GM12878 (cell line): ENCODE results near the gene MATN1. TPM values are rescaled to one million over a fixed set of nuclear protein-coding genes. Genes with fewer than 3 reads are reported as not detected.

Experiments used
- ATAC-seq: fragments of 200-7000 bp; cut with Tn5 transposase; 3 replicates; pipeline ENCODE4 v1.9.1; 2020; ENCODE audit warnings: mild to moderate bottlenecking, moderate library complexity
- Bru-seq: library from RNA; stranded (reverse); fragments of 400-500 nt; gene quantifications from one replicate; lab custom pipeline; 2021; lab: Mats Ljungman, UMichigan
- BruChase-seq, 2 experiments: library from RNA; stranded (reverse); fragments of 400-500 nt; gene quantifications; one replicate each; lab custom pipeline; 2021; lab: Mats Ljungman, UMichigan
- BruUV-seq: library from RNA; stranded (reverse); fragments of 400-500 nt; replicated peaks from 2 replicates; lab custom pipeline; 2021; lab: Mats Ljungman, UMichigan
- CTCF ChIA-PET: fragments of 300-600 bp; sonication (Branson Sonifier 250); formaldehyde crosslinking; extraction: SDS; loops from one replicate; lab custom pipeline; 2021; ENCODE audit warnings: inconsistent platforms; lab: Yijun Ruan, JAX
- POLR2A ChIA-PET: fragments of 350-600 bp; formaldehyde crosslinking; extraction: SDS; loops from one replicate; lab custom pipeline; 2021; ENCODE audit warnings: inconsistent platforms; lab: Charles Lee
- RAD21 ChIA-PET: fragments of 300-600 bp; sonication (Branson Sonifier 250); formaldehyde crosslinking; loops from one replicate; lab custom pipeline; 2023; ENCODE audit warnings: antibody characterized with exemption; ENCODE audit not compliant: unreplicated experiment; lab: Charles Lee
- SMC1A ChIA-PET: fragments of 300-600 bp; sonication (Branson Sonifier 250); formaldehyde crosslinking; loops from one replicate; lab custom pipeline; 2023; ENCODE audit not compliant: unreplicated experiment, uncharacterized antibody; lab: Charles Lee
- DNase-seq: peaks from one replicate; pipeline ENCODE4 v3.0.0-alpha.2; 2011; ENCODE audit warnings: low read depth, low spot score
- FAIRE-seq: peaks from 3 replicates; lab custom pipeline; 2011; peaks lifted over from hg19 to GRCh38; lab: Jason Lieb, UNC
- H2AFZ ChIP-seq: 2 replicates; pipeline ENCODE4 v1.6.0; 2011; ENCODE audit warnings: low read depth, low read length, control low read depth; ENCODE audit not compliant: control insufficient read depth
- H3K27ac ChIP-seq: 2 replicates; pipeline ENCODE4 v1.5.1; 2011; ENCODE audit warnings: control low read depth; ENCODE audit not compliant: control insufficient read depth, insufficient read depth
- H3K27me3 ChIP-seq, 2 experiments: replicated peaks in 1 of 2; 2 replicates each; pipeline versions ENCODE4 v1.6.0 to v1.6.1; 2011; ENCODE audit warnings: low read length in 1 of 2; ENCODE audit not compliant: control insufficient read depth in 2 of 2, insufficient read depth in 2 of 2
- H3K36me3 ChIP-seq, 2 experiments: 2 replicates each; pipeline ENCODE4 v1.5.1; 2011; ENCODE audit warnings: low read length in 1 of 2; ENCODE audit not compliant: control insufficient read depth in 2 of 2, insufficient read depth in 2 of 2
- H3K4me1 ChIP-seq: 2 replicates; pipeline ENCODE4 v1.6.1; 2011; ENCODE audit warnings: mild to moderate bottlenecking, low read length, moderate library complexity, mixed read lengths; ENCODE audit not compliant: control insufficient read depth, insufficient read depth
- H3K4me2 ChIP-seq: 2 replicates; pipeline ENCODE4 v1.6.0; 2011; ENCODE audit warnings: control low read depth; ENCODE audit not compliant: control insufficient read depth, insufficient read depth
- H3K4me3 ChIP-seq: fragments of 200-600 bp; sonication (generic); 2 replicates; pipeline ENCODE4 v1.5.1; 2016
- H3K79me2 ChIP-seq: 2 replicates; pipeline ENCODE4 v1.6.0; 2011; ENCODE audit warnings: low read length; ENCODE audit not compliant: control insufficient read depth, insufficient read depth
- H3K9ac ChIP-seq: 2 replicates; pipeline ENCODE4 v1.8.0; 2011; ENCODE audit warnings: low read length, control low read depth, mixed read lengths; ENCODE audit not compliant: control insufficient read depth, insufficient read depth
- H3K9me3 ChIP-seq: replicated peaks from 3 replicates; pipeline ENCODE4 v1.5.1; 2011; ENCODE audit warnings: mild to moderate bottlenecking, low read length; ENCODE audit not compliant: control insufficient read depth, insufficient read depth
- H4K20me1 ChIP-seq: 2 replicates; pipeline ENCODE4 v1.6.0; 2011; ENCODE audit not compliant: control insufficient read depth, insufficient read depth
- ASH2L ChIP-seq: fragments of 300-600, 200-600 bp; sonication (generic); IDR thresholded peaks from 2 replicates; pipeline ENCODE4 v1.6.1; 2017; ENCODE audit warnings: low read depth, mild to moderate bottlenecking, borderline replicate concordance
- BMI1 ChIP-seq: fragments of 450-650 bp; IDR thresholded peaks from 2 replicates; pipeline ENCODE4 v1.6.1; 2016; ENCODE audit warnings: mild to moderate bottlenecking, moderate library complexity, borderline replicate concordance
- MYB ChIP-seq: fragments of 150-350 bp; IDR thresholded peaks from 2 replicates; pipeline ENCODE4 v1.6.1; 2014; ENCODE audit warnings: mild to moderate bottlenecking, low read depth, low read length, borderline replicate concordance
- NKRF ChIP-seq: fragments of 450-650 bp; conservative IDR thresholded peaks from 2 replicates; pipeline ENCODE4 v1.6.1; 2017; ENCODE audit warnings: mild to moderate bottlenecking, moderate library complexity
- NR2C2 ChIP-seq: IDR thresholded peaks from 2 replicates; pipeline ENCODE4 v1.6.1; 2011; ENCODE audit warnings: borderline replicate concordance, low read depth; ENCODE audit not compliant: control insufficient read depth, insufficient read length
- PRDM15 ChIP-seq: fragments of 450-650 bp; formaldehyde crosslinking; IDR thresholded peaks from 2 replicates; pipeline ENCODE4 v1.4.0; 2020; ENCODE audit warnings: mild to moderate bottlenecking, moderate library complexity
- RELB ChIP-seq: fragments of 450-650 bp; IDR thresholded peaks from 2 replicates; pipeline ENCODE4 v1.6.1; 2017; ENCODE audit warnings: low read depth, mild to moderate bottlenecking, moderate library complexity
- SMAD1 ChIP-seq: fragments of 450-650 bp; IDR thresholded peaks from 2 replicates; pipeline ENCODE4 v1.6.1; 2018; ENCODE audit warnings: mild to moderate bottlenecking, low read depth; ENCODE audit not compliant: partially characterized antibody
- USF1 ChIP-seq: IDR thresholded peaks from 2 replicates; pipeline ENCODE4 v1.6.1; 2011; ENCODE audit warnings: borderline replicate concordance, low read depth, mild to moderate bottlenecking, moderate library complexity, mixed read lengths, low read length; ENCODE audit not compliant: insufficient read depth; ENCODE audit errors: extremely low read length
- YY1 ChIP-seq: IDR thresholded peaks from 2 replicates; pipeline ENCODE4 v1.6.1; 2011; ENCODE audit warnings: low read depth, mild to moderate bottlenecking, low read length
- WGBS: methylation state at CpG from one replicate; pipeline ENCODE4 v1.1.6; 2016; ENCODE audit warnings: low lambda C conversion rate; ENCODE audit not compliant: insufficient replicate concordance, insufficient coverage; ENCODE audit errors: missing lambda C conversion rate; 5-methylcytosine and 5-hydroxymethylcytosine counted together
- in situ Hi-C: fragments of 300-500 bp; cut with MboI; formaldehyde crosslinking; loops from 9 replicates; pipeline ENCODE4 v1.14.3; 2018; ENCODE audit warnings: mixed read lengths
- intact Hi-C: fragments of 100-400 bp; cut with micrococcal nuclease; formaldehyde crosslinking; loops from one replicate; pipeline ENCODE4 v1.14.2; 2022; ENCODE audit not compliant: unreplicated experiment
- long read RNA-seq, 2 experiments: library from polyadenylated mRNA; unstranded; transcript quantifications; one replicate each; pipeline ENCODE4 v2.0.0, GENCODE V29; 2019 to 2020
- polyA minus RNA-seq, 3 experiments: library from RNA; depleted of rRNA, polyadenylated mRNA; stranded (reverse); fragments of >200 nt; gene quantifications; 2 replicates each; pipeline ENCODE4 v1.2.3, GENCODE V29; 2011
- polyA plus RNA-seq, 11 experiments: library from polyadenylated mRNA; depleted of rRNA in 4 of 11; unstranded in 6 of 11; stranded (reverse) in 5 of 11; fragments of >200 nt; fragmentation: Nextera tagmentation in 4 of 11; fragmentation: Illumina TruSeq in 1 of 11; extraction: Ambion mirVana in 4 of 11; extraction: Trizol in 1 of 11; gene quantifications; 1 replicate in 1 of 11; 2 replicates in 10 of 11; pipeline versions ENCODE4 v1.2.1 to v1.2.3, GENCODE V29; 2011 to 2016; ENCODE audit warnings: inconsistent platforms in 2 of 11, missing spikeins in 2 of 11, low read depth in 1 of 11
- total RNA-seq, 4 experiments: library from RNA; depleted of rRNA in 3 of 4; stranded (reverse); fragments of >200 nt in 3 of 4; fragmentation: Illumina TruSeq in 1 of 4; extraction: Trizol in 1 of 4; gene quantifications; 2 replicates each; pipeline versions ENCODE4 v1.2.1 to v1.2.3, GENCODE V29; 2013 to 2021

The MATN1 gene
- 0.51 and 1.9 TPM in 2 replicates for total RNA-seq (2013; cell fraction: nucleolus; rRNA removed)
- total RNA-seq (2014; rRNA removed) (0.11 and 0.27 TPM in 2 replicates), total RNA-seq (2014; rRNA removed; fragmentation: Illumina TruSeq; extraction: Trizol) (0.04 TPM in 1 of 2 replicates, not detected in the other), total RNA-seq (2021) (0.21 and 0.24 TPM in 2 replicates), polyA plus RNA-seq (2011; rRNA removed) (0.36 and 0.50 TPM in 2 replicates), polyA plus RNA-seq (2014; fragmentation: Illumina TruSeq; extraction: Trizol) (0.07 and 0.11 TPM in 2 replicates), polyA plus RNA-seq (2014; fragmentation: Nextera tagmentation; extraction: Ambion mirVana) (under 1 TPM in 1 of 2 experiments, not detected in 1; 0.07 TPM), polyA plus RNA-seq (2014; rRNA removed) (0.10 and 0.46 TPM in 2 replicates), polyA plus RNA-seq (2016; fragmentation: Nextera tagmentation; extraction: Ambion mirVana) (under 1 TPM; 0.09 to 0.44 TPM), polyA minus RNA-seq (2011; rRNA and poly(A)+ RNA removed) (0.22 and 0.72 TPM in 2 replicates), Bru-seq, nascent RNA (percentile 28 among the genes with signal in this experiment), BruChase-seq, experiment 1, labeled RNA remaining after a 6-hour chase (percentile 31 among the genes with signal in this experiment), BruChase-seq, experiment 2, labeled RNA remaining after a 2-hour chase (percentile 32 among the genes with signal in this experiment)
- polyA plus RNA-seq (2011; ENCODE audit: low read depth): 0.31 TPM
- 0.67 and 0.77 TPM in 2 replicates for polyA plus RNA-seq (2011; cell fraction: cytosol; rRNA removed)
- polyA plus RNA-seq (2011; cell fraction: nucleus; rRNA removed): 1.5 and 2.1 TPM in 2 replicates
- 0.48 and 0.60 TPM in 2 replicates for polyA plus RNA-seq (2012)
- polyA minus RNA-seq (2011; cell fraction: cytosol; rRNA and poly(A)+ RNA removed): not detected in 2 replicates
- 0.67 and 1.3 TPM in 2 replicates for polyA minus RNA-seq (2011; cell fraction: nucleus; rRNA and poly(A)+ RNA removed)
- long read RNA-seq, experiment 1: 0 reads
- long read RNA-seq, experiment 2: 0 reads

- no peak for FAIRE-seq
- intact Hi-C loops: no loop called here
- in situ Hi-C loops: loop anchor here (10.0 kb wide), 1 partner anchor 51 kb away; no protein-coding TSS in a partner anchor
- POLR2A ChIA-PET: interaction anchor here (0.9 kb wide), 1 partner anchor 41 kb away, joined by 5 read pairs; no protein-coding TSS in a partner anchor
- CTCF ChIA-PET: interaction anchor here (1.3 to 11.2 kb wide), 5 partner anchors 9 to 57 kb away, joined by 4 to 221 read pairs (median 6); partner anchors contain the start of gene LAPTM5
- DNase-seq: no peak
- H2AFZ ChIP-seq: no peak within 1 kb of the TSS
- H3K9ac ChIP-seq: no peak within 1 kb of the TSS
- H3K4me2 ChIP-seq: no peak within 1 kb of the TSS
- peaks cover 13% of the 10 kb centered on the region for H3K4me1 ChIP-seq
- SMC1A ChIA-PET: interaction anchor here (1.0 to 21.5 kb wide), 3 partner anchors 11 to 57 kb away, joined by 3 to 556 read pairs (median 427); partner anchors contain the start of gene LAPTM5
- H4K20me1 ChIP-seq: no peaks in the 10 kb centered on the region
- RAD21 ChIA-PET: interaction anchor here (0.9 to 15.6 kb wide), 4 partner anchors 11 to 57 kb away, joined by 3 to 538 read pairs (median 3); no protein-coding TSS in a partner anchor
- H3K9me3 ChIP-seq: no peaks in the 10 kb centered on the region
- H3K27me3 ChIP-seq: no peaks in the 10 kb centered on the region
- no peaks in the 10 kb centered on the region for H3K36me3 ChIP-seq
- ATAC-seq: no peak
- no peak within 1 kb of the TSS for H3K4me3 ChIP-seq
- peaks cover 5% of the 10 kb centered on the region for H3K79me2 ChIP-seq
- no peak within 1 kb of the TSS for H3K27ac ChIP-seq
- 83% methylated on average over 14 of the region's 14 CpGs for WGBS
- no TSS peak for BruUV-seq
- TF ChIP-seq ASH2L (no peak), BMI1 (no peak), SMAD1 (no peak), MYB (no peak), YY1 (no peak), PRDM15 (CRISPR knock-in tag) (no peak), USF1 (no peak), NR2C2 (no peak), RELB (no peak), NKRF (no peak)
Measured at GRCh38 chr1:30723331-30723755, at the start of gene MATN1. MATN1 (minus strand) TSS chr1:30723585; CDS start chr1:30723551, 34 bp downstream.
